ENCODE results near the gene WHRN.

The WHRN gene

DNA sequence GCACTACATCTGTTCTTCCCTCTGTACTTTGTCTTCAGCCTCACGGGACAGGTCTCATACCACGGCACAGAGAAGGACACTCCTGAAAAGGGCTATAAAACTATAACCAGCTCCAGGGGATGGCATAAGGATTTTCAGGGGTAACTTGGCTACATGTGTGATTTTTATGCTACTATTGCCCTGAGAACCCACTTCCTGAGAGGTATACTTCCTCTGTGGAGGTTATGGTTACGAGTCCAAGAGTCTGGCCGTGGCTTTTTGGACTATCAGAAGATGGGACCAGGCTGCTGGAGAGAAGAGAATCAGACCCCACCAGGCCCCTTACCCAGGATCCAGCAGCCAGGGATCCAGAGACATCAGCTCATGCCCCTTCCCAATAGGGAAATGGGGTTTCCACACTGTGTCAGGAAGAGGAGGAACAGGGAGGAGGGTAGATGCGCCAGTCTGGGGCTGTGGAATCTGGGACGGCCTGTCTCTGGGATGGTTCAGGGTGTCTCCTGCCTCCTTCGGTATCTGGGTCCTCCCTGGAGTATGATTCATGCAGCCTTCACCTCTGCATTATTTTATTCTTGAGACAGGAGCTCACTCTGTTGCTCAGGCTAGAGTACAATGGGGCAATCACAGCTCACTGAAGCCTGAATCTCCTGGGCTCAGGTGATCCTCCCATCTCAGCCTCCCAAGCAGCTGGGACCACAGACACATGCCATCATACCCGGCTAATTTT, 29.7 kb downstream of the WHRN start:
- TF ChIP-seq SIN3A (IDR thresholded peaks at IDR 0.05; ENCODE audit: borderline replicate concordance, insufficient read depth, low read length) = no peak

DNA sequence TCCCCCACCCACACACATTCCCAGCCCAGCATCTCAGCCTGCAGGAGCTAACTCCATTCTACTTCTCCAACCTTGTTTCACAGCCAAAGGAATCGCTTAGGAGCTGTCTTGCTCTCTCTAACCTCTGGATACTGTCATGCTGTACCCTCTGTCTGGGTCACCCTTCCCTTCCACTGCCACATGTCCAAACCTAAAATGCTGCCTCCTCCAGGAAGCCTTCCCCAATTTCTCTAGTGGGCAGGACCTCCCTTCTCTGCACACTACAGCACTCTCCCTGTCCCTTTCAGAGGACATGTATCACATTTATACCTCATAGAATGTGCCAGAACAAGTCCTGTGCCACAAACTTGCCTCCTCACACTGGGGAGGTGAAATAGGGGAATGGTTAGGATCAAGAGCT, 30.8 kb downstream of the WHRN start:
- TF ChIP-seq, protein P1, sequence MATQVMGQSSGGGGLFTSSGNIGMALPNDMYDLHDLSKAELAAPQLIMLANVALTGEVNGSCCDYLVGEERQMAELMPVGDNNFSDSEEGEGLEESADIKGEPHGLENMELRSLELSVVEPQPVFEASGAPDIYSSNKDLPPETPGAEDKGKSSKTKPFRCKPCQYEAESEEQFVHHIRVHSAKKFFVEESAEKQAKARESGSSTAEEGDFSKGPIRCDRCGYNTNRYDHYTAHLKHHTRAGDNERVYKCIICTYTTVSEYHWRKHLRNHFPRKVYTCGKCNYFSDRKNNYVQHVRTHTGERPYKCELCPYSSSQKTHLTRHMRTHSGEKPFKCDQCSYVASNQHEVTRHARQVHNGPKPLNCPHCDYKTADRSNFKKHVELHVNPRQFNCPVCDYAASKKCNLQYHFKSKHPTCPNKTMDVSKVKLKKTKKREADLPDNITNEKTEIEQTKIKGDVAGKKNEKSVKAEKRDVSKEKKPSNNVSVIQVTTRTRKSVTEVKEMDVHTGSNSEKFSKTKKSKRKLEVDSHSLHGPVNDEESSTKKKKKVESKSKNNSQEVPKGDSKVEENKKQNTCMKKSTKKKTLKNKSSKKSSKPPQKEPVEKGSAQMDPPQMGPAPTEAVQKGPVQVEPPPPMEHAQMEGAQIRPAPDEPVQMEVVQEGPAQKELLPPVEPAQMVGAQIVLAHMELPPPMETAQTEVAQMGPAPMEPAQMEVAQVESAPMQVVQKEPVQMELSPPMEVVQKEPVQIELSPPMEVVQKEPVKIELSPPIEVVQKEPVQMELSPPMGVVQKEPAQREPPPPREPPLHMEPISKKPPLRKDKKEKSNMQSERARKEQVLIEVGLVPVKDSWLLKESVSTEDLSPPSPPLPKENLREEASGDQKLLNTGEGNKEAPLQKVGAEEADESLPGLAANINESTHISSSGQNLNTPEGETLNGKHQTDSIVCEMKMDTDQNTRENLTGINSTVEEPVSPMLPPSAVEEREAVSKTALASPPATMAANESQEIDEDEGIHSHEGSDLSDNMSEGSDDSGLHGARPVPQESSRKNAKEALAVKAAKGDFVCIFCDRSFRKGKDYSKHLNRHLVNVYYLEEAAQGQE (IDR thresholded peaks at IDR 0.05; ENCODE audit: insufficient read depth in 1 of 2, low read depth in 2 of 2, low read length in 2 of 2) = no peak
- no peak for TF ChIP-seq FOXP2 (optimal IDR thresholded peaks at IDR 0.05; ENCODE audit: borderline replicate concordance, extremely low read depth, extremely low read length, insufficient read depth)
- TF ChIP-seq POLR2AphosphoS5 (IDR thresholded peaks at IDR 0.05; ENCODE audit: low read depth, low read length) = no peak
- TF ChIP-seq TAF1 (IDR thresholded peaks at IDR 0.05; ENCODE audit: borderline replicate concordance, insufficient read depth, low read length) = no peak
- TF ChIP-seq SIN3A (IDR thresholded peaks at IDR 0.05; ENCODE audit: borderline replicate concordance, insufficient read depth, low read length) = no peak

DNA sequence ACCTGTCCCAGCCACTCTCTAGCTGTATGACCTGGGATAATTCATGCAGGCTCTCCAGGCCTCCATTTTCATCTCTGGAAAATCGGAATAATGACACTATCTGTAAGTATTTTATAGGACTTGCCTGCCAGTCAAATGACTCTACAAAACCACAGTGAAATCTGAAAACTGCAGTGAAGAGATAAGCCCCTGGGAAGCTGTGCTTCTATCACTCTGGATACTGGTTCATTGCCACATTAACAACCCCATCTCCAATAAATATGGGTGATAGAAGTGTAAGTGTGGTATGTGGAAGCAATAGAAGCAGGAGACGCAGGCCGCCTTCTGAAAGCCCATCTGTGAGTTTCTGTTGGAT, 31.8 kb downstream of the WHRN start:
- TF ChIP-seq FOXP2 (optimal IDR thresholded peaks at IDR 0.05; ENCODE audit: borderline replicate concordance, extremely low read depth, extremely low read length, insufficient read depth) (no peak), SIN3A (IDR thresholded peaks at IDR 0.05; ENCODE audit: borderline replicate concordance, insufficient read depth, low read length) (no peak), POLR2AphosphoS5 (IDR thresholded peaks at IDR 0.05; ENCODE audit: low read depth, low read length) (no peak), TAF1 (IDR thresholded peaks at IDR 0.05; ENCODE audit: borderline replicate concordance, insufficient read depth, low read length) (no peak)
- TF ChIP-seq, protein P1 (IDR thresholded peaks at IDR 0.05; ENCODE audit: insufficient read depth in 1 of 2, low read depth in 2 of 2, low read length in 2 of 2) = no peak

GRCh38 chr9:114472765-114473446, 32.4 kb downstream of the WHRN start:
- TF ChIP-seq POLR2AphosphoS5 (IDR thresholded peaks at IDR 0.05; ENCODE audit: low read depth, low read length) (no peak), FOXP2 (optimal IDR thresholded peaks at IDR 0.05; ENCODE audit: borderline replicate concordance, extremely low read depth, extremely low read length, insufficient read depth) (no peak), SIN3A (IDR thresholded peaks at IDR 0.05; ENCODE audit: borderline replicate concordance, insufficient read depth, low read length) (no peak), TAF1 (IDR thresholded peaks at IDR 0.05; ENCODE audit: borderline replicate concordance, insufficient read depth, low read length) (no peak)
- TF ChIP-seq, protein P1 (IDR thresholded peaks at IDR 0.05; ENCODE audit: insufficient read depth in 1 of 2, low read depth in 2 of 2, low read length in 2 of 2) = no peak

- TF ChIP-seq POLR2AphosphoS5 (IDR thresholded peaks at IDR 0.05; ENCODE audit: low read depth, low read length) = no peak
- no peak for TF ChIP-seq FOXP2 (optimal IDR thresholded peaks at IDR 0.05; ENCODE audit: borderline replicate concordance, extremely low read depth, extremely low read length, insufficient read depth)
- TF ChIP-seq SIN3A (IDR thresholded peaks at IDR 0.05; ENCODE audit: borderline replicate concordance, insufficient read depth, low read length) = no peak
- no peak for TF ChIP-seq TAF1 (IDR thresholded peaks at IDR 0.05; ENCODE audit: borderline replicate concordance, insufficient read depth, low read length)
These were observed 34.1 kb downstream of the WHRN start for GRCh38 chr9:114471157-114471556.

- TF ChIP-seq POLR2AphosphoS5 (IDR thresholded peaks at IDR 0.05; ENCODE audit: low read depth, low read length) (no peak), FOXP2 (optimal IDR thresholded peaks at IDR 0.05; ENCODE audit: borderline replicate concordance, extremely low read depth, extremely low read length, insufficient read depth) (no peak), TAF1 (IDR thresholded peaks at IDR 0.05; ENCODE audit: borderline replicate concordance, insufficient read depth, low read length) (no peak), SIN3A (IDR thresholded peaks at IDR 0.05; ENCODE audit: borderline replicate concordance, insufficient read depth, low read length) (no peak)
- TF ChIP-seq, protein P1 (IDR thresholded peaks at IDR 0.05; ENCODE audit: insufficient read depth in 1 of 2, low read depth in 2 of 2, low read length in 2 of 2) = no peak
These were observed 34.7 kb downstream of the WHRN start for GRCh38 chr9:114470581-114470980.
